LNCAP (cell line): Measurements from ENCODE around the gene KIFC3.

Experiments used
- CTCF ChIP-seq: fragments of 450-650 bp; IDR thresholded peaks from 2 replicates; pipeline ENCODE4 v1.5.1; 2017; ENCODE audit warnings: mild to moderate bottlenecking

KIFC3 gene

DNA sequence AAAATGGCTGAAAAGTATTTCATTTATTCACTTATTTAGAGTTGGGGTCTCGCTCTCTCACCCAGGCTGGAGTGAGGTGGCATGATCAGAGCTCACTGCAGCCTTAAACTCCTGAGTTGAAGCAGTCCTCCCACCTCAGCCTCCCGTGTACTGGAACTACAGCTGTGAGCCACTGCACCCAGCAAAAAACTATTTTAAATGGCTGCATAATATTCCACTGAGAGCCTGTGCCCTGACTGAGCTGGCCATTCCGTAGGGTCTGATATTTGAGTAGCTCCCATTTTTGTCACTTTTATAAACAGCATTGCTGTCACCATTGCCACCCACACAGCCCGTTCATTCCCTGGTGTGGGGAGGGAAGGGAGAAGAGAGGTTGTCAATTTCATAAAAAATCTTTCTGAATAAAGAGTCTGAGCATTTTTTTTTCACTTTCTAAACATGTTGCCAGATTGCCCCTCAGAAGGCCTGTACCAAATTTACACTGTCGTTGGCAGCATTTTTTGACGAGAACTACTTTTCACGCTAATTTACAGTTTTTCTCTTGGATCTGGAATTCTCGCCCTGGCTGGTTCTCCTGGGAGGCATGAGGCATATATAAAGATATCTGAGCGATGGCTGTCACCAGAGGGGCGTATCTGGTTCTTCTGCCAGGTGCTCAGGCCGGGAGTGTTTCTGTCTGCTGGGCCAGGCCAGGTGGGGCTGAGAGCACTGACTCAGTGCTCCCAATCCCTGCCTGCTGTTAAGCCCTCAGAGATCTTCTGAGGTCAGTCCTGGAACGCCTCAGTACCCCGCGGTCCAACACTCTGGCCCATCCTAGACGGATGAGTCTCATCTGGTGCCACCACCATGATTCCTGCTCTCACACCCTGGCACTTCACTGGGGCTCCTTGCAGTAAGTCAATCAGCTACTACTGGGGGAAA lies 7.2 kb upstream of the KIFC3 start:
- TF ChIP-seq CTCF, result no peak

GRCh38 chr16:57808589-57809228 lies 6.4 kb upstream of the KIFC3 start:
- TF ChIP-seq CTCF, result no peak

- TF ChIP-seq CTCF, result no peak
Observed at GRCh38 chr16:57807968-57808528, 5.8 kb upstream of the KIFC3 start.

- TF ChIP-seq CTCF, result no peak
Observed at GRCh38 chr16:57807252-57807967, 5.1 kb upstream of the KIFC3 start.

DNA sequence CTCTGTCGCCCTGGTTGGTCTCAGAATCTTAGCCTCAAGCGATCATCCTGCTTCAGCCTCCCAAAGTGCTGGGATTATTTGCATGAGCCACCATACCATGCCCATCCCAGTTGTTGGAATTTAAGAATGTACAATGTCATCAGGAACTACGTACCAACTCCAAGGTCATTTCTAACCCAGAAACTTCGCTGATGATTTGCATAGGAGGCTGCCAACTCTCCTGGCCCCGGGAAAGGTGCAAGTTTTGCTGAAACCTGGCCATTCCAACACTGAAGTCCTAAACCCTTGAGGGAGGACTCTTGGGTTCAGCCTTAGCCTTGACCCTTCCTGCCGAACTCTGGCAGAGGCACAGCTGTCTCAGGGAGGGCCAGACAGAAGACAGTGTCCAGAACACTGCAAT lies 2.9 kb upstream of the KIFC3 start:
- no peak for TF ChIP-seq CTCF

DNA sequence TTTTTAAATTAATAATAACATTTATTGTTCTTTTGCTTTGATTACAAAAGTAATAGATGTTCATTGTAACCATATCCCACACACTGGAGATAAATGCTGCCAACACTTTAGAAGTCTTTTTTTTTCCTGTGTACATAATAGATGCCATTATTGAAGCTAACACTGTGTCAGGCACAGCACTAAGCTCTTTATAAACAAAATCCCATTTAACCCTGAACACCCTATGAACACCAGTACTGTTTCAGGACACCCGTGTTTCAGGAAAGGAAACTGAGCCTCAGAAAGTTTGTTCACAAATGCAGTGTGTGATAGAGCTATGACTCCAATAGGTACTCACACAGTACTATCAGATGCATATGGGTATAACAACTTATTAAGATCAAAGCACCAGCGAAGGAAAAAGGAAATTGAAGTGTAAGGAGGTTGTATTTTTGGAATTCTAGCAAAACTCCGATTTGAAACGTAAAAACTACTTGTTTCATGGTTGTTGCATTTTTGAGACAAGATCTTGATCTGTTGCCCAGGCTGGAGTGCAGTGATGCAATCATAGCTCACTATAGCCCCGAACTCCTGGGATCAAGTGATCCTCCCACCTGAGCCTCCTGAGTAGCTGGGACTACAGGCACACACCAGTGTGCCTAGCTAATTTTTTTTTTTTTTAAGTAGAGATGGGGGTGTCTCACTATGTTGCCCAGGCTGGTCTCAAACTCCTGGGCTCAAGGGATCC lies 2.0 kb upstream of the KIFC3 start:
- TF ChIP-seq CTCF, result no peak
